HG02938 (cell line): Measurements from ENCODE around the gene METTL15.
"Not testable (repeated sequence)": the region's sequence is repeated elsewhere in the genome, so short reads cannot be mapped to it uniquely, and the experiment has no call there.

Experiments
- ATAC-seq: cut with Tn5 transposase; IDR thresholded peaks from one replicate; pipeline ENCODE4 v1.9.1; 2021; ENCODE audit warnings: mild to moderate bottlenecking, moderate library complexity; ENCODE audit not compliant: unreplicated experiment

The METTL15 gene

GRCh38 chr11:28284196-28284595 is 176.0 kb downstream of the METTL15 start:
- no peak for ATAC-seq

- no peak for ATAC-seq
These were observed 181.3 kb downstream of the METTL15 start for GRCh38 chr11:28289444-28289843.

GRCh38 chr11:28290995-28291394 is 182.8 kb downstream of the METTL15 start:
- not testable (repeated sequence) for ATAC-seq

- peak; percentile 93 for ATAC-seq
These were observed 188.2 kb downstream of the METTL15 start for GRCh38 chr11:28296426-28296825.

DNA sequence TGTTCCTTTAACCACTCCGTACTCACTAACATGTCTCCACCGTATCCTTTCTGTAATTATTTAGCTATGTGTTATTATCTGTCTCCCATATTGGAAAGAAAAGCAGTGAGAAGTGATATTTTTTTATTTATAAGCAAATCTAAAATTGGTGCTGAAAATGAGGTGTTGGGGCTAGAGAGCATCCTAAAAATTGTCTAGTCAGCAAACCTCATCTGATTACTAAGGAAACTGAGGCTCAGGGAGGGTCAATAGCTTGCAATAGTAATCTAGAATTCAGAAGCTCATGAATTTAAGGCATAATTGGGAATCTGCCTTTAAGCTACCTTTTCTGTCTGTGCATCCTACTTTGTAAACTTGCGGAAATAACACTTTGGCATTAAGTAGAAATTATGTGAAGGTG is 190.0 kb downstream of the METTL15 start:
- ATAC-seq = no peak

DNA sequence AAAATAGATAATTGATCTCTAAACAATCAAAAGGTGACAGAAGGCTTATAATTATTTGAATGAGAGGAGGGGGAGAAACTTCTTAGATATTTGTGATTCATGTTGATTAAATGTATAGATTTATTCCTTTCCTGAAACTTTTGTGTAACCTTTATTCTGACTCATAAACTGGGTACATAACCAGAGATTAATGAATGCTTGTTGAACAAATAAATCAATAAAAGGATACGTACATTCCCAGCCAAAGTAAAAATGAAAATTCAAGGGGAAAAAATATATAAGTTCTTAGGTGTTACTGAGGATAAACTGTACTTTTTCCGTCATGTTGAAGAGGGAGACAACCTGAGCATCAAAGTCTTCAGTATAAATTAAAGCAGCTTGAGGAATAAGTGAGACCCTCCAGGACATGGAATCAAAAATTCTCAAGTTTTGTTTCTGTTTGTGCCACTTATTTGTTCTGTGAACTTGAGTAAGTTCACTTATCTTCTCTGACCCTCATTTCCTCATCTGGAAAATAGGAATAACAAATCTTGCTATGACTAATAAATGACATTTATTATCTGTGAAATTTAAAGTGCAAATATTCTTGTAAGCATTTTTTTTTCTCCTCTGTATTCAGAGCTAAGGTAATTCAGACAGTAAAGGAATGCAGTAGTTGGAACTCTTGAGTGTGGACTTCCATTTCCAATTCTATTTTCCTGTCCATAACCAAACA is 195.4 kb downstream of the METTL15 start:
- ATAC-seq = no peak

DNA sequence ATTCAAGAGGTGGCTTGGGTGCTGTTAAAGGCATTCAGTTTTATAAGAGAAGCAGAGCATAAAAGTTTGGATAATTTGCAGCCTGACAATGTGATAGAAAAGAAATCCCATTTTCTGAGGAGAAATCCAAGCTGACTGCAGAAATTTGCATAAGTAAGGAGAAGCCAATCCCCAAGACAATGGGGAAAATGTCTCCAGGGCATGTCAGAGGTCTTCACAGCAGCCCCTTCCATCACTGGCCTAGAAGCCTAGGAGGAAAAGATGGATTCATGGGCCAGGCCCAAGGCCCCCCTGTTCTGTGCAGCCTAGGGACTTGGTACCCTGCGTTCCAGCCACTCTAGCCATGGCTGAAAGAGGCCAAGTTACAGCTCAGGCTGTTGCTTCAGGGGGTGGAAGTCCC is 207.3 kb downstream of the METTL15 start:
- ATAC-seq = no peak

DNA sequence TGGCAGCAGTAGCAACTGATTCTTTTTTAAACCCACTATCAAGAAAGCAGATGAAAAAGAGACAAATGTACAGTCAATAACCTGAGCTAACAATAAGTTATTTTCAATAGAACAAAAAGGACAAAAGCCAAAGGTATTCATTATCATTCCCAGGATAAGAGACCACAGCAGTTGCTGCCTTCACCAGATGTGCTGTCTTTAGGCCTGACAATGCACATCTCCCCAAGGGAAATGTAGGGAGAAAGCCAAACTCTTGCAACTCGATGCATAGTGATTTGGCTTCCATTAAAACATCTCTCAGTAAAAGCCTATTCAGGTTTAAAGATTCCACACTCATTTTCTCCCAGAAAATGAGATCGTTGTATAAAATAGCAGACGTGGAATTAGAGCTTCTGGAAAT is 210.7 kb downstream of the METTL15 start:
- ATAC-seq = no peak

GRCh38 chr11:28323621-28324020 is 215.4 kb downstream of the METTL15 start:
- ATAC-seq = no peak

- ATAC-seq = not testable (repeated sequence)
These were observed 224.2 kb downstream of the METTL15 start for GRCh38 chr11:28332393-28332792.

DNA sequence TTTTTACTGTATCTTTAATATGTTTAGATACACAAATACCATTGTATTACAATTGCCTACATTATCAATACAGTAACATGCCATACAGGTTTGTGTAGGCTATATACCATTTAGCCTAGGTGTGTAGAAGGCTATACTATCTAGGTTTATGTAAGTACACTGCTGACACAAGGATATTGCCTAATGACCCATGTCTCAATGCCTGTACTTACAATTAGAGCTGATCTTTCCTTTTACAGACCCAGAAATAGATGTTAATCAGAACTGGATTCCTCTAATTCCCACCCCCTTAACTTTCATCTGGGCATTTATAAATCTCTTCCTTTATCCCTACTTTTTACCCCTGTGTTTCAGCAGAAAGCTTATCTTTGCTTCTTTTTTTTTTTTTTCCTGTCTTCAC is 229.5 kb downstream of the METTL15 start:
- ATAC-seq = no peak

DNA sequence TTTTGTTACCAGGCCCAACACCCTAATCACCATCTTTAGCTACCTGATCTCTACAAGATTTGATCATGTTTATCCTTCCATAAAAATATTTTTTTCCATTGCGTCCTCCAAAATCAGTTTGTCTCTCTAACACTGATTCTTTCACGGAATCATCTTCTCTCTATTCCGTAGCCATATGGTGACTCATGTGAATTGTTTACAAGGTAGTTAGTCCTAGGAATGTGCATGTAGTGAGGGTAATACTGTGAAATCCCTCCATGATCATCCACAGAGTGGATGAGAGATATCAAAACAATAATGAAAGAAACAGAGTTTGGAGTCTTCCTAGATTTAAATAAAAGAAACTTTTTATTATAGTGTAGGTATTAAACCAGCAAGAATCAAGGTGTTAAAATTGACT is 230.2 kb downstream of the METTL15 start:
- no peak for ATAC-seq

- ATAC-seq = no peak
These were observed 231.3 kb downstream of the METTL15 start for GRCh38 chr11:28339488-28339887.

DNA sequence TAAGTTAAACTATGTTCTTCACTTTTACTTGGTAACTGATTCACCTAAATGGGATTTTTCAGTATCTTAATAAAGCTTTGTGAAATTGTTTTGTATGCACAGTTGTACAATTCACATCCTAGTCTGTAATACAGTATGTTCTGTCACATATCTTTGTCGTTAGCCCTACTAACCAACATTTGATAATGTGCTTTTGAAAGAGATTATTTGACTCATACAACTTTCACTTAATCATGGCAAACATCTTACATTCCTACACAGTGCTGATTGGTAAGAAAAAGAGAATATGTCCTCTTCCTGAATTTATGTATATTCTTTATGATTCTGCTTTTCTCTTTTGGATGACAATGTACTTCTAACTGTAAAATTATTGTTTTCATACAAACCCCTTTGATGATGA is 234.5 kb downstream of the METTL15 start:
- no peak for ATAC-seq

DNA sequence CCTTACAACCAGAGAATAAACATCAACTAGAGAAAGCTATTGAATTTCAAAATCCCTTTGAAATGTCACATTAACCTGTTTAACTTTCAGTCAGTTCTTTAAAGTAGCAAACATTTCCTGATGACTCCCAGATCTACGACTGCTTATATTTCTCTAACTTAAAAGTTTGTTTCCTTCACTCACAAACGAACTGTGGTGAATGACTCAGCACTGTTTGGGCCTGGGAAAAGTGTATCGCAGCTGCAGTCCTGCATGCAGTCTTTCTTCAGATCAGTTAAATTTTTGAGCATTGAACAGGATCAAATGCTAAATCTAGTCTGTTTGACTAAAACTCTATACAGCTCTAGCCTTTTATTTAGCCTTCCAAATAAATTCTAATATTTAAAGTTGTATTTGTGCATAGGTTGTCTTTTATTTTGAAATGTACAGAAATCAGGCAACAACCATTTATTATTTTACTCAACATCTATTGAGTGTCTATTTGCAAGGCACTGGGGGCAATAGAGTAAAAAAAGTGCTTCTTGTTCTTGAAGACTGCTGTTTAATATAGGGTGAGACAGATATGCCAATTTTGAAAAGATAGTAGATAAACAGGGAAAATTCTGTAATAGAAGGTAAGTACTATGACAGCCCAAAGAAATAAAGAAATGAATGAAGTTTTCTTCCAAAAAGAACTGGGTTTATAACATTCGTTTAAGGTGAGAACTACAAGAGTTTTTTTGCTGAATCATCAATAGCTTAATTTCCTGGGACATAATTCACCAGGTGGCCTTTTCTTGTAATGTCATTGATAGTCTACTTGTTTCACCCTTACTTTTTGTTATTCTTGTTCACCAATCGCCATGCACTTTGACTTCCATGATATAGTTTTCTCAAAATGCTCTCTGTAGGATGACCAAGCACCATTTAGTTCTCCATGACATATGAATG is 235.4 kb downstream of the METTL15 start:
- ATAC-seq = no peak

DNA sequence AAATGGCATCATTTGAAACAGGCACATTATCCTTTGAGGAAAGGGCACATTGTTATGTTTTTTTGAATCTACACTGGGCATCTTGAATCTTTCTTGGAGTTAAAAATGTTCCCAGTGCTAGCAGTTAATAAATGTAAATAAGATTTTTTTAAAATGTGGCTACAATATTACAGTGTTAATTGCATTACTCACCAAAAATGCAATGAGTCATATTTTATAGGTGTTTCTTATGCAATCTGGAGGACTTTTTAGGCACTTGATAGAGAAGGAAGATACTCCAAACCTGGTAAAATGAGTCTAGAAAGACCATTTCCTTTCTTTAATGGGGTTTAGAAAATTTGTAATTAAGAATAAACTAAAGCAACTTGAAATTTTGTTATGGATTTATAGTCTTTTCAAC is 238.0 kb downstream of the METTL15 start:
- ATAC-seq = no peak

DNA sequence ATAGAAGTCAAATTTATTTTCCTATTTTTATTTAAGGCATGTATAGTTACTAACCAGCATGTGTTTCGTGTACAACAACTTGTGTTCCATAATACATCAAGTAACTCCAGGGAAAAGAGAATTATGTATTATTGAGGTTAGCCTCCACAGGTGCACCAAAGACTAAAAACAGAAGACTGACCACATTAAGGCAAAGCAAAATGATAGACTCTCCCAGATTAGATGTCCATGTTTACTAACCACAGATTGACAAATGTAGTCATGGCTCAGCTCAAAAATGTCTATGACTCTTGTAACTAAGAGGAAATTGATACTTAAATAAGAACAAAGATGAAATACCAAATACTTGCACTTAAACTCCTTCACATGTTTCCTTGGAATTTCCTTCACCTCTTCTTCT is 238.5 kb downstream of the METTL15 start:
- no peak for ATAC-seq

GRCh38 chr11:28347371-28347770 is 239.2 kb downstream of the METTL15 start:
- no peak for ATAC-seq

GRCh38 chr11:28350216-28350615 is 242.0 kb downstream of the METTL15 start:
- no peak for ATAC-seq

GRCh38 chr11:28353991-28354390 is 245.8 kb downstream of the METTL15 start:
- no peak for ATAC-seq

DNA sequence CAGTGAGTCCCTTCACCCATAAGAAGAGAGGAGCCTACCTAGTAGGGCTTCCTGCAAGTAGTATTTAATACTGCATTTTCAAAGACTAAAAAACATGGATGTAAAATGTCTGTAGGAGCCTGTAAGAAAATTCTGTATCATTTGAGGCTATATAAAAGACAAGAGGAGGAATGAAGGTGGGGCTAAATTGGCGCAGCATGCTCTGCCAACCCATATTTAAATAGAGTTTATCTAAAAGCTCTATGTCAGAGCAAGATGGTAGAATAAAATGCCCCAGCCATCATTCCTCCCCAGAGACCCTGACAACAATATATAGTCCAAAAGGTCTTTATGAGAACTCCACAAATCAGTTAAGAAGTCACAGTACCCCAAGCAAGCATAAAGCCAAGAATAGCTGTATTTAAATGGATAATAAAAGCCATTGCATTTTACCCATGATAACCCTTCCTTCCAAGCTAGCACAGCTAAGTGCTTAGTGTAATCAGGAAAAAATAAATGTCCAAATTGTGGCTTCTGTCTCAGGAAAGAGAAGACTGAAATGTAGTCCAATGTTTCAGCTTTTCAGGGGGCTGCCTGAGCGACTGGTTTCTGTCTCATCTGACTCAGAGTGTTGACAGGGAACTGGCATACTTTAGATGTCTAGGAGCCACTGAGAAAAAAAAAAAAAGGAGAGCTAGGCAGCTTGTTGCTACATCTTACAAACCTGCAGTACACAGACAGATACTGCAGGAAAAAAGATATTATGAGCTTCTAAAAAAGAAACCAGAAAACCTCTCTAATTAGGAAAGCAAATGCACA is 258.6 kb downstream of the METTL15 start:
- ATAC-seq = no peak
